Kidney epithelial cell (primary cell): ENCODE results near the gene DPM3. TPM values are rescaled to one million over a fixed set of nuclear protein-coding genes. Genes with fewer than 3 reads are reported as not detected.

Experiments
- DNase-seq: peaks from one replicate; pipeline ENCODE4 v3.0.0-alpha.2; 2010; ENCODE audit warnings: low read depth
- H3K27me3 ChIP-seq: 2 replicates; pipeline ENCODE4 v1.6.0; 2011; ENCODE audit warnings: low read length; ENCODE audit not compliant: control insufficient read depth, insufficient read depth
- H3K36me3 ChIP-seq: 2 replicates; pipeline ENCODE4 v1.5.1; 2011; ENCODE audit warnings: low read length; ENCODE audit not compliant: control insufficient read depth, insufficient read depth
- H3K4me3 ChIP-seq: 2 replicates; pipeline ENCODE4 v1.5.1; 2011; ENCODE audit warnings: low read depth, mild to moderate bottlenecking, control low read depth, low read length
- total RNA-seq: library from RNA; depleted of rRNA; stranded (reverse); fragments of >200 nt; gene quantifications from 2 replicates; pipeline ENCODE4 v1.2.3, GENCODE V29; 2015
- TF ChIP-seq, protein P1 (sequence below): IDR thresholded peaks from 2 replicates; pipeline ENCODE4 v1.5.1; 2011; ENCODE audit warnings: mild to moderate bottlenecking, moderate library complexity, low read length, control low read depth, inconsistent platforms; ENCODE audit not compliant: insufficient read depth, poor library complexity, severe bottlenecking

DPM3 gene
- total RNA-seq, 1 donor from 2014 or later = 74.9 TPM

GRCh38 chr1:155185783-155186066 lies 45.4 kb upstream of the DPM3 start:
- no peak for DNase-seq
- TF ChIP-seq, protein P1, sequence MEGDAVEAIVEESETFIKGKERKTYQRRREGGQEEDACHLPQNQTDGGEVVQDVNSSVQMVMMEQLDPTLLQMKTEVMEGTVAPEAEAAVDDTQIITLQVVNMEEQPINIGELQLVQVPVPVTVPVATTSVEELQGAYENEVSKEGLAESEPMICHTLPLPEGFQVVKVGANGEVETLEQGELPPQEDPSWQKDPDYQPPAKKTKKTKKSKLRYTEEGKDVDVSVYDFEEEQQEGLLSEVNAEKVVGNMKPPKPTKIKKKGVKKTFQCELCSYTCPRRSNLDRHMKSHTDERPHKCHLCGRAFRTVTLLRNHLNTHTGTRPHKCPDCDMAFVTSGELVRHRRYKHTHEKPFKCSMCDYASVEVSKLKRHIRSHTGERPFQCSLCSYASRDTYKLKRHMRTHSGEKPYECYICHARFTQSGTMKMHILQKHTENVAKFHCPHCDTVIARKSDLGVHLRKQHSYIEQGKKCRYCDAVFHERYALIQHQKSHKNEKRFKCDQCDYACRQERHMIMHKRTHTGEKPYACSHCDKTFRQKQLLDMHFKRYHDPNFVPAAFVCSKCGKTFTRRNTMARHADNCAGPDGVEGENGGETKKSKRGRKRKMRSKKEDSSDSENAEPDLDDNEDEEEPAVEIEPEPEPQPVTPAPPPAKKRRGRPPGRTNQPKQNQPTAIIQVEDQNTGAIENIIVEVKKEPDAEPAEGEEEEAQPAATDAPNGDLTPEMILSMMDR = no peak
- Histone ChIP-seq H3K27me3 (no peaks in the 10 kb centered on the region), H3K36me3 (peaks cover 3% of the 10 kb centered on the region), H3K4me3 (no peak overlapping the region)

DNA sequence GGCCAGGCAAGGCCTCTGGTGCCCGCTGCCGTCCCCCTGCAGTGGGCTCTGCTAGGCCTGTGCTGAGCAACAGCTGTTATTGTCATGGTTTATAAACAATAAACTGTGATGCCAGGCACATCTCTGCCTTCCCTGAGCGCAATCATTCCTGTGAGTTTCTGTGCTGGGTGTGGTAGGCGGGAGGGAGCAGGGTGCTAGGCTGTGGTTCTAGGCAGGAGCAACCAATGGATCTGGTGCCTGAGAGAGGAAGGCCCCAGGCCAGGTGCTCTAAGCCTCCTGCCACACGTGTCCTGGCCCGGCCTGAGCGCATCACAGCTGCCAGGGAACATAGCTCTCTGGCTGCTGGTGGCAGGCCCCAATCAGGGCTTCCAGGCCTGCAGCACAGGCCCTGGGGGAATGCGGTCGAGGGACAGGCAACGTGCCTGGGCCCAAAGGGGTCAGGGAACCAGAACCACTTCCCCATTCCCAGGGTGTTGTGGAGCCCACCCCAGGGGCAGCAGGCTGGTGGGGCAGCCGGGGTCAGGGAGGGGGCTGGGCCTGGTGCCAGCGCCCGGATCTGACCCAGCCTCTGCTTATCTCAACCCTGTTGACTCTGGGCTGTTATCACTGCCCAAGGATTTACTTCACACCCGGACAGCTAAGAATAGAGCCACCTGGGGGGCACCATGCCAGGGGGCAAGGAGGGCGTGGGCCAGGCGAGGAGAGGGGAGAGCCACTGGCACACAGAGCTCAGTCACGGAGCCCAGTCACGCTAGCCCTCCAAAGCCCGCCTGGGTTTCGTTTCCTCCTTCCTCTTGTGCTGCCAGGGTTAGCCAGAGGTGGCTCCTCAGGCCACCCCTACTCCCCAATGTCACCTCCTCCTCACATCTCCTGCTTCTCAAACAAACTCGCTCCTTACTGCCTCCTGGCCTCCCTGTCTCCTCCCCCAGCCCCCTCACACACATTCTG lies 44.8 kb upstream of the DPM3 start:
- TF ChIP-seq, protein P1 = no peak
- Histone ChIP-seq H3K36me3 (peaks cover 3% of the 10 kb centered on the region), H3K4me3 (no peak overlapping the region), H3K27me3 (no peaks in the 10 kb centered on the region)
- no peak for DNase-seq

GRCh38 chr1:155184351-155184811 lies 44.0 kb upstream of the DPM3 start:
- Histone ChIP-seq H3K27me3 (no peaks in the 10 kb centered on the region), H3K36me3 (peaks cover 6% of the 10 kb centered on the region), H3K4me3 (no peak overlapping the region)
- DNase-seq = no peak
- TF ChIP-seq, protein P1 = no peak

- Histone ChIP-seq H3K4me3 (no peak overlapping the region), H3K36me3 (peaks cover 6% of the 10 kb centered on the region), H3K27me3 (no peaks in the 10 kb centered on the region)
- no peak for DNase-seq
- TF ChIP-seq, protein P1 = no peak
Measured at GRCh38 chr1:155183775-155184221, 43.5 kb upstream of the DPM3 start.

GRCh38 chr1:155182052-155182550 lies 41.8 kb upstream of the DPM3 start:
- TF ChIP-seq, protein P1 = no peak
- no peak for DNase-seq
- H3K27me3 ChIP-seq = no peaks in the 10 kb centered on the region
- H3K4me3 ChIP-seq = no peak overlapping the region
- H3K36me3 ChIP-seq = peaks cover 10% of the 10 kb centered on the region
